ENCODE measurements around the gene TMEM120A.
A peak's percentile ranks its signal among the peaks of the same experiment; 100 is the strongest.
"Not testable (repeated sequence)": the region's sequence is repeated elsewhere in the genome, so short reads cannot be mapped to it uniquely, and the experiment has no call there.

TMEM120A gene

DNA sequence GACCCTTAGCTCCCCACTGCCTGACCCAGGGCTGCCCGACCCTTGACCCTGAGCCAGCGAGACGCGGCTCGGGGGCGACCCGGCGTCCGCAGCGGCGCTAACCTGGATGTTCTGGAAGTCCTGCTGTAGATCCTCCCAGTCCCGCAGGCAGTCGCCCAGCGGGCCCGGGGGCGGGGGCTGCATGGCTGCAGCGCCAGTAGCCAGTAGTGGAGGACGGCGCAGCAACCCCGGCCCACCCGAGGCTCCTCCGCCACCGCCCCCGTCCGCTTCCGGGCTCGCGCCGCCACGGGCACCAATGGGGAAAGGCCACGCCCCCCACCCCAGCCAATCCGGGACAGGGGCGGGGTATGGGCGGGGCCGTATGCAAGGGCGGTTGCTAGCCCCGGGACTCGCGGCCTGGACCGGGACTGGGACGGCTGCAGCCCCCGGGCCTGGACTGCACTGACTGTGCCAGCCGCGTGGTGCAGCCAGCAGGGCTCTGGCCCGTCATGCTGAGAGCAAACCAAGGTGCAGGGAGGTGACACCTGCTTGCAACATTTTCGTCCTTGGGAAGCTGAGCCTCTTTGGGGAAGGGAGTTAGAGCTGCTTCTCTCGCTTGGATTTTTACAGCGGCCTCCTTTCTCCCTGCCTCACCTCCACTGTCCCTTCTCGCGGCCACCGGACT lies at the start of gene TMEM120A:
TMEM120A (minus strand) TSS at position 208 of the 664 bp plus-strand sequence; CDS start at position 183, 25 bp downstream.
- peak; percentile 97 for DNase-seq

DNA sequence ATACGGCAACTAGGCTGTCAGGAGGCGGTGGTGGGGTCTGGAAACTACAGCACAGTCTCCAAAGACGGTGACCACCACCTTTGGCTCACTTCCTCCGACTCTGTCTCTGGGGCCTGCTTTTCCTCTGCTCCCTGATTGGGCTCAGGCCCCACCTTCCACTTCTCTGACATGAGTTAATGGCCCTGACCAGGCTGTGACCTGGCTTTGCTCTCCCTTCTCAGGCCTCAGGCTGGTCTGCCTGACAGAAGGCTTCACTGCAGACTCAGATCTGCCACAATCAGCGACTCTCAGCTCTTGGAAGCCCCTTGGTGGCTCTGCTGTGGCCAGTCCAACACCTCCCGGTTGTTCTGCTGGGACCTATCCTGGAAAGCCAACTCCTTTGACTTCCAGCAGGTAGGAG lies 45.7 kb upstream of the TMEM120A start:
- no peak for DNase-seq

GRCh38 chr7:76037310-76037709 lies 42.9 kb upstream of the TMEM120A start:
- DNase-seq, result no peak

DNA sequence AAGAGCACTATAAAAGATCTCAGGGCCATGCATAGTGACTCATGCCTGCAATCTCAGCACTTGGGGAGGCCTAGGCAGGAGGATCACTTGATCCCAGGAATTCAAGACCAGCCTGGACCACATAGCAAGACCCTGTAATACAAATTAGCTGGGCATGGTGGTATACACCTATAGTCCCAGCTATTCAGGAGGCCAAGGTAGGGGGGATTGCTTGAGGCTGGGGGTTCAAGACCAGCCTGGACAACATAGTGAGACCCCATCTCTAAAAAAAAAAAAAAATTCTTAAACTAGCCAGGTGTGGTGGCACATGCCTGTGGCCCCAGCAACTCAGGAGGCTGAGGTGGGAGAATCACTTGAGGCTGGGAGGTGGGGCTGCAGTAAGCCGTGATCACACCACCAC lies 37.6 kb upstream of the TMEM120A start:
- DNase-seq, result no peak

- peak; percentile 48 for DNase-seq
Measured at GRCh38 chr7:76029682-76030081, 35.3 kb upstream of the TMEM120A start.

- DNase-seq, result peak; percentile 39
Measured at GRCh38 chr7:76023002-76023401, 28.6 kb upstream of the TMEM120A start.

GRCh38 chr7:76022026-76022780 lies 27.8 kb upstream of the TMEM120A start:
- DNase-seq, result no peak

DNA sequence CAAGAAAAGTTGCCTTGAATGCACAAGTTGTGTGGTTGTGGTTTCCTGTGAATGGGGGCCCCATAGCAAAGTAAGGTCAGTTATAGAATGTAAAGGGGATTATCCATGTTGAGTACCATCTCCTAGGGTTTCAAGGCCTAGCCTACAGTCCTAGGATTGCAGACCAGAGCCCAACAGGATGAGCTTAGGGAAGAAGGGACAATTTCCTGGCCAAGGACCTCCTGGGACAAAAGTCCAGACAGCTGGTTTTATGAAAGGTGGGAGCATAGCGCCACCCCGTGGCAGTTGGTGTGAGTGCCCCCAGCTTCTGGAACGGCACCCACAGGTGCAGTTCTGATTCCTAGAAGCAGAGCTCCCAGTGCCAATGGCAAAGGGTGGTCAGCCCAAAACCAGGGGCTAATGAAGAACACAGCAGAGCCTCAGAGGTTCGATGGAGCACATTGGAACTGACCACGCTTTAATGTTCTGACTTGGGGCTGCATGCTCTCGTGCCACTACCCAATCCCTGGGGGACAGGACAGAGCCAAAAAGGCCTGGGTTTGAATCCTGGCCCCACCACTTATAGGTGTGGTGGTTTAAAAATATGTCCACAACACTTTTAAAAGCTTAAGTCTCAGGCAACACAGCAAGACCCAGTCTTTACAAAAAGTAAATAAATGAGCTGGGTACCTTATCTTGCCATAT lies 25.8 kb upstream of the TMEM120A start:
- DNase-seq, result peak; percentile 78

GRCh38 chr7:76018520-76018919 lies 24.1 kb upstream of the TMEM120A start:
- not testable (repeated sequence) for DNase-seq

GRCh38 chr7:76016191-76016947 lies 22.0 kb upstream of the TMEM120A start:
- DNase-seq, result no peak

GRCh38 chr7:76011442-76011861 lies 17.1 kb upstream of the TMEM120A start:
- peak; percentile 19 for DNase-seq

DNA sequence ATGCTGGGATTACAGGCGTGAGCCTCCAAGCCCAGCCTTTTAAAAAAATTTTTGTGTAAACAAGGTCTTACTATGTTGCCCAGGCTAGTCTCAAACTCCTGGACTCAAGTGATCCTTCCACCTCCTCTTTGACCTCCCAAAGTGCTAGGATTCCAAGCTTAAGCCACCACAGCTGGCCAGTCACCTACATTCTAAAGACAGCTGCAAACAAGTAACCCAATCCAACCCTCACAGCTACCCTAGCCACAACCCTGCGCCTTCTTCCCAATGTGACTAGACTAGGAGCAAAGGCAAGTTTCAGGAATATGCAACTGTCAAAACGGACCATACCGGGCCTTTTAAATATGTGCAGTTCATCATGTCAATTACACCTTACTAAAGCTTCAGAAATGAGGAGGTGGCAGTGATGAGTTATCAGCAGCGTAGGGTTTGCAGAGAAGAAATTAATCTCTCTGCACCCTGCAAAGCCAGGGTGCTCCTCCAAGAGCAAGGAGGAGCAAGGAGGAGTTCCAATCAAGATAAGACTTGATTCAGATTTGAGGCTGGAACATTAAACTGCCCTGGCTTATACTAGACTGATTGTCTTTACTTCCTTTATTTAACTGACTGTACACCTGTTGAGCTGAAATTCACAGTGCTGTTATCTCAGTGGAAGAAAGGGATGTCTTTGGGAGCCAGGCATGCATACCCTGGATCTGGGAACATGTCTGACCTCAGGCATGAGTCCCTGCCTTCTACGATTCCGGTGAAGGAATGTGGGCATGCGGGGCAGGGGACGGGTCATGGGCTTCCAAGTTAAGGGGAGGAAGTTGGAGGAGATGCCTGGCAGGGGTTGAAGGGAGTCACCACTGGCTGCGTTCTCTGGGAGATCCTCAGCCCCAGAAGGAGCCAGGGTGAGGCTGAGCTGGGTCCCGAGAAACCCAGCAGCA lies 15.5 kb upstream of the TMEM120A start:
- DNase-seq, result no peak

GRCh38 chr7:76008156-76008687 lies 13.8 kb upstream of the TMEM120A start:
- no peak for DNase-seq

DNA sequence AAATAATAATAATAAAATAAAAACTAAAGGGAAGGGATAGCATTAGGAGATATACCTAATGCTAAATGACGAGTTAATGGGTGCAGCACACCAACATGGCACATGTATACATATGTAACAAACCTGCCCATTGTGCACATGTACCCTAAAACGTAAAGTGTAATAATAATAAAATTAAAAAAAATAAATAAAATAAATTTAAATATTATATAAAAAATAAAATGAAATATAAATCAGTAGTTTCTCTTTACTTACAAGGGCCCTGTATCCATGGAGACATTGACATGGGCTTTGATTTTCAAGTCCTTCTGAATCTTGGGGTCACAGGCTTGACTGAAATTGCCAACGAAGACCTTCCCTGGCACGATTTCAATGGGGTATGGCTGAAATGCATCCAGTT lies 10.6 kb upstream of the TMEM120A start:
- not testable (repeated sequence) for DNase-seq

DNA sequence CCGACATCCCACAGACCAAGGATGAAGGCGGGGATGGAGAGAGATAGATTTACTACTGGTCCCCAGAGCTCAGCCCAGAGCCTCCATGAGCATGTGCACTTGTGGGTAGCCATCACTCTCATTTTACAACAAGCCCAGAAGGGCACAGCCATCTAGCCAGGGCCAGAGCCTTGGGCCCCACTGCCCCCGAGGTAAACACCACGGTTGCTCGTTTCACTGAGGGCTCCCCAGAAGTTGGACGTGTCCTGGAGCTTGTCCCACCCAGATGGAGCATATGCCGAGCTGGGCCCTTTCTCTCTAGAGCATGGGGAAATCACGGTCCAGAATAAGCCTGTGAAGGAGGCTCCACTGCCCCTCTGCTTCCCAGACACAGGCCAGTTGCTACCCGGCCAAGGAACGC lies 9.0 kb upstream of the TMEM120A start:
- DNase-seq, result no peak

DNA sequence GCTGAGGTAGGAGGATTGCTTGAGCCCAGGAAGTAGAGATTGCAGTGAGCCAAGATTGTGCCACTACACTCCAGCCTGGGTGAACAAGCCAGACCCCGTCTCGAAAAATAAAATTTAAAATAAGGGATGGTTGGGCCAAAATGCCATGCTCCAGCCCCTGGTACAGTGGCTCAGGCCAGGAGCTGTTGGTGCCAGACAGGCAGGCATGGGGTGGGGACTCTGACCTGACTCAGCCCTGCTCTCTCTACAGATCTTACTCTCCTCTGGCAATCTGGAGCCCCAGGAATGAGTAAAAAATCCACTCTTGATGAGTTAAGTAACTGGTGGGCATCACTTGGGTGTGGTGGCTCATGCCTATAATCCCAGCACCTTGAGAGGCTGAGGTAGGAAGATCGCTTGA lies 8.4 kb upstream of the TMEM120A start:
- no peak for DNase-seq

GRCh38 chr7:76002139-76002538 lies 7.7 kb upstream of the TMEM120A start:
- no peak for DNase-seq

GRCh38 chr7:76000566-76000965 lies 6.2 kb upstream of the TMEM120A start:
- no peak for DNase-seq

DNA sequence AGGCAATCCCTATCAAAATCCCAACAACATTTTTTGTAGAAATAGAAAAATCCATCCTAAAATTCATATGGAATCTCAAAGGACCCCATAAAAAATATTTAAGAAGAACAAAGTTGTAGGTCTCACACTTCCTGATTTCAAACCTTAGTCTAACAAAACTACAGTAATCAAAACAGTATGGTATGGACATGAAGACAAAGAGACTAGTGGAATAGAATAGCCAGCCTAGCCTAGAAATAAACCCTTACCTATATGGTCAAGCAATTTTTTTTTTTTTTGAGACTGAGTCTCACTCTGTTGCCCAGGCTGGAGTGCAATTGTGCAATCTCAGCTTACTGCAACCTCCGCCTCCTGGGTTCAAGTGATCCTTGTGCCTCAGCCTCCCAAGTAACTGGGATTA lies 3.6 kb upstream of the TMEM120A start:
- DNase-seq, result no peak

- DNase-seq, result no peak
Measured at GRCh38 chr7:75996476-75996875, 2.1 kb upstream of the TMEM120A start.

- no peak for DNase-seq
Measured at GRCh38 chr7:75995996-75996395, 1.6 kb upstream of the TMEM120A start.

DNA sequence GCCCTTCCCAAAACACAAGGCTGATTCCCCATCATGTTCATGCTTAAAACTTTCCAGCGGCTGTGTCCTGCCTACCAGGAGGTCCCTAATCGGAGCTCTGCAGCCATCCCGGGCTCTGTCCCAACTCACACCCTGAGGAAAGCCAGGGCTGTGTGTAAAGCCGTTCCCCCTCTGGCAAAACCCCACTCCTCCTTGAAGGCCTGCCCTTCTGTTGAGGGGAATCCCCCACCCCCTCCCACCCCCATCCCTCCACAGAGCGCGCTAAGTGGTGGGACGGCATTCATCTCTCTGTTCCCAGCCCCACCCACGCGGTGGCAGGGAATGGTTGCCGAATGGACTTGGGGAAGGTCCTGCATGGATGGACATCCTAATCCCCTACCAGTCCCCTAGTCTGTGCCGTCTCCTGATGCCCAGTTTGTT lies 667 bp upstream of the TMEM120A start:
- no peak for DNase-seq
